ENCODE measurements around the gene C1orf159.
"Not testable (repeated sequence)": the region's sequence is repeated elsewhere in the genome, so short reads cannot be mapped to it uniquely, and the experiment has no call there.

The C1orf159 gene

GRCh38 chr1:1149416-1149815, 33.5 kb upstream of the C1orf159 start:
- no peak for DNase-seq (ENCODE audit: low read depth)

GRCh38 chr1:1148569-1148968, 32.7 kb upstream of the C1orf159 start:
- no peak for DNase-seq (ENCODE audit: low read depth)

- no peak for DNase-seq (ENCODE audit: low read depth)
These were observed 32.2 kb upstream of the C1orf159 start for GRCh38 chr1:1148061-1148460.

GRCh38 chr1:1146596-1146995, 30.7 kb upstream of the C1orf159 start:
- no peak for DNase-seq (ENCODE audit: low read depth)

GRCh38 chr1:1146026-1146425, 30.1 kb upstream of the C1orf159 start:
- DNase-seq (ENCODE audit: low read depth), result no peak

- no peak for DNase-seq (ENCODE audit: low read depth)
These were observed 29.6 kb upstream of the C1orf159 start for GRCh38 chr1:1145547-1145914.

- DNase-seq (ENCODE audit: low read depth), result no peak
These were observed 29.1 kb upstream of the C1orf159 start for GRCh38 chr1:1144843-1145546.

- DNase-seq (ENCODE audit: low read depth), result peak; percentile 36
These were observed 28.4 kb upstream of the C1orf159 start for GRCh38 chr1:1144122-1144842.

- DNase-seq (ENCODE audit: low read depth), result no peak
These were observed 27.7 kb upstream of the C1orf159 start for GRCh38 chr1:1143636-1144035.

- no peak for DNase-seq (ENCODE audit: low read depth)
These were observed 27.0 kb upstream of the C1orf159 start for GRCh38 chr1:1142844-1143243.

GRCh38 chr1:1142352-1142751, 26.5 kb upstream of the C1orf159 start:
- DNase-seq (ENCODE audit: low read depth), result not testable (repeated sequence)

GRCh38 chr1:1141911-1142250, 26.0 kb upstream of the C1orf159 start:
- DNase-seq (ENCODE audit: low read depth), result no peak

GRCh38 chr1:1141244-1141910, 25.5 kb upstream of the C1orf159 start:
- no peak for DNase-seq (ENCODE audit: low read depth)

GRCh38 chr1:1140673-1141072, 24.8 kb upstream of the C1orf159 start:
- no peak for DNase-seq (ENCODE audit: low read depth)

- DNase-seq (ENCODE audit: low read depth), result peak; percentile 53
These were observed 21.6 kb upstream of the C1orf159 start for GRCh38 chr1:1137256-1138045.

GRCh38 chr1:1136547-1137230, 20.8 kb upstream of the C1orf159 start:
- no peak for DNase-seq (ENCODE audit: low read depth)

GRCh38 chr1:1135339-1136136, 19.6 kb upstream of the C1orf159 start:
- DNase-seq (ENCODE audit: low read depth), result no peak

- no peak for DNase-seq (ENCODE audit: low read depth)
These were observed 18.5 kb upstream of the C1orf159 start for GRCh38 chr1:1134300-1134970.

- no peak for DNase-seq (ENCODE audit: low read depth)
These were observed 17.3 kb upstream of the C1orf159 start for GRCh38 chr1:1132956-1133750.

All from activated T-cell treated with anti-CD3 and anti-CD28 coated beads for 24 hours (primary cell).